DMS153 (cell line): ENCODE measurements around the gene ATP2C2.
A peak's percentile ranks its signal among the peaks of the same experiment; 100 is the strongest.
"Not testable (repeated sequence)": the region's sequence is repeated elsewhere in the genome, so short reads cannot be mapped to it uniquely, and the experiment has no call there.

ENCODE experiments used
- DNase-seq: peaks from one replicate; lab custom pipeline; 2025; lab: John Stamatoyannopoulos, UW

Gene ATP2C2

GRCh38 chr16:84341528-84342295, 26.6 kb upstream of the ATP2C2 start:
- DNase-seq: no peak

DNA sequence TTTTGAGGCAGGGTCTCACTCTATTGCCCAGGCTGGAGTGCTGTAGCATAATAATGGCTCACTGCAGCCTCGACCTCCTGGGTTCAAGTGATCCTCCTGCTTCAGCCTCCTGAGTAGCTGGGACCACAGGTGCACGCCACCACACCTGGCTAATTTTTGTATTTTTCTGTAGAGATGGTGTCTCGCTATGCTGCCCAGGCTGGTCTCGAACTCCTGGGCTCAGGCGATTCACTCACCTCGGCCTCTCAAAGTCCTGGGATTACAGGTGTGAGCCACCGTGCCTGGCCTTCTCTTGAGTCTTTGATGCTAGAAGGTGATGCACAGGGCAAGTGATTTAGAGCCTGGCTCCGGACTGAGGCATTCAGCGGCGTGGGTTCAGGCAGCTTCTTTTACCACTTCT, 24.5 kb upstream of the ATP2C2 start:
- DNase-seq: not testable (repeated sequence)

DNA sequence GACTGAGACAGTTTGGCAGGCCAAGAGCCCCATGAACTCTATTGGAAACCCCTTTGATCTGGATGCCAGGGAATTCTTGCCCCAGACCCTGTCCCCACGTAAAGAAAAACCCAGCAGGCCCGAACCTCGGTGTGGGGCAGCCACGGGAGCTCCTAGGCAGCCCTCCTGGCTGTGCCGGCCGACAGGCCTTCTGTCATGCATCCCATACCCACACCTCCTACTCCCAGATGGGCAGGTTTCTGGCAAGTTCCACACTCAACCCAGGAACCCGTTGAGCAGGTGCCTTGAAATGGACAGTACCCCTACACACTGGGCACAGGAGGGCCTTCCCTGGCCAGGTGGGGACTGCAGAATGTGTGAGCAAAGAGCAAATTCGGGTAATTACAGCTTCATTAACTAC, 23.6 kb upstream of the ATP2C2 start:
- DNase-seq: no peak

- DNase-seq: no peak
Measured at GRCh38 chr16:84347161-84347560, 21.2 kb upstream of the ATP2C2 start.

GRCh38 chr16:84348386-84348888, 19.9 kb upstream of the ATP2C2 start:
- no peak for DNase-seq

- no peak for DNase-seq
Measured at GRCh38 chr16:84349862-84350684, 18.3 kb upstream of the ATP2C2 start.

GRCh38 chr16:84350685-84351400, 17.5 kb upstream of the ATP2C2 start:
- no peak for DNase-seq

- no peak for DNase-seq
Measured at GRCh38 chr16:84351630-84352029, 16.7 kb upstream of the ATP2C2 start.

GRCh38 chr16:84354306-84354705, 14.0 kb upstream of the ATP2C2 start:
- no peak for DNase-seq

DNA sequence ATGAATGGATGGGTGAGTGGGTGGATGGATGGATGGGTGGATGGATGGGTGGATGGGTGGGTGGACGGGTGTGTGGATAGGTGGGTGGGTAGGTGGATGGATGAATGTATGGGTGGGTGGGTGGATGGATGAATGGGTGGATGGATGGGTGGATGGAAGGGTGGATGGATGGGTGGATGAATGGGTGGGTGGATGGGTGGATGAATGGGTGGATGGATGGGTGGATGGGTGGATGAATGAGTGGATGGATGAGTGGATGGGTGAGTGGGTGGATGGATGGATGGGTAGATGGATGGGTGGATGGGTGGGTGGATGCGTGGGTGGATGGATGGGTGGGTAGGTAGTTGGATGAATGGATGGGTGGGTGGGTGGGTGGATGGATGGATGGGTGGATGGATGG, 13.2 kb upstream of the ATP2C2 start:
- no peak for DNase-seq

GRCh38 chr16:84356176-84356575, 12.2 kb upstream of the ATP2C2 start:
- DNase-seq: no peak

- no peak for DNase-seq
Measured at GRCh38 chr16:84356591-84357116, 11.7 kb upstream of the ATP2C2 start.

- DNase-seq: no peak
Measured at GRCh38 chr16:84357191-84357651, 11.1 kb upstream of the ATP2C2 start.

DNA sequence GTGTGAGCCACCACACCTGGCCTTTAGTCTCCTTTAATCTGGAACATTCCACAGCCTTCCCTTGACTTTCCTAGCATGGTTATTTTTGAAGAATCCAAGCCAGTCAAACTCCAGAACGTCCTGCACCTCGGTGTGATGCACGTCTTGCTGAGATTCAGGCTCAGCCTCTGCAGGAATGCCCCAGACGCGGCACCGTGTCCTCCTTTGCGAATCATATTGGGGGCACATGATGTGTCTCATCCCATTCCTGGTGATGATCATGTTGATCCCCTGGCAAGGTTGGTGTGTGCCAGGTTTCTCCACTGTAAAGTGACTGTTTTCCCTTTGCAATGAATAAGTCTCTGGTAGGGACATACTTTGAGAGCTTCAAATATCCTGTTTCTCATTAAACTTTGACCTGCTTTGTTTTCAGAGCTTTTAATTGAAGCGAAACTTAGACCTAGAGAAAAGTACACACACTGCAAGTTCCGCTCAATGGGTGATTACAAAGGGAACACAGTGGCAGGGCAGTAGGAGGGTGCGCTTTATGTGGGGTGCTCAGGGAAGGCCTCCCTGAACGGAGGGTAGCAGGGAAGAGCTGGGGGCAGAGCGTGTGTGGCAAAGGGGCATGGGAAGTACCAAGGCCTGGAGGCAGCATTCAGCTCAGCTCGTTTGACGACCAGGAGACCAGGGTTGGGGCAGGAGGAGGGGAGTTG, 9.6 kb upstream of the ATP2C2 start:
- DNase-seq: no peak

DNA sequence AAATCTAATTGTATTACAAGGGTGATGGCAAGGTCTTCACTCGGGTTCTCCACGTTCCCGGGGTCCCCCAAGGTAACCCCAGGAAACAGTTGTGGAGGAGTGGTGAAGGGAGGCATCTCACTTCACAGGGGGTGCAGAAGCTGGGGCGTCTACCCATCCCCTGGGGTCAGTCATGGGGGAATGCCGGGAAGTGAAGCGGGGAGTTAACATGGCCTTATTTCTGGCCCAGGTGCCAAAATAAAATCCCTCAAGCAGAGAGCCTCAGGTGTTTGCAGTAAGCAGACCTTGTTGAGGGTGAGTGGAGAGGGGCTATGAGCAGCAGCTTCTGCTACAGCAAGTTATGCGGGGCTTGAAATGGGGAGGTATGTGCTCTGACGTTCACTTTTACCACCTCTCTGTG, 9.0 kb upstream of the ATP2C2 start:
- no peak for DNase-seq

DNA sequence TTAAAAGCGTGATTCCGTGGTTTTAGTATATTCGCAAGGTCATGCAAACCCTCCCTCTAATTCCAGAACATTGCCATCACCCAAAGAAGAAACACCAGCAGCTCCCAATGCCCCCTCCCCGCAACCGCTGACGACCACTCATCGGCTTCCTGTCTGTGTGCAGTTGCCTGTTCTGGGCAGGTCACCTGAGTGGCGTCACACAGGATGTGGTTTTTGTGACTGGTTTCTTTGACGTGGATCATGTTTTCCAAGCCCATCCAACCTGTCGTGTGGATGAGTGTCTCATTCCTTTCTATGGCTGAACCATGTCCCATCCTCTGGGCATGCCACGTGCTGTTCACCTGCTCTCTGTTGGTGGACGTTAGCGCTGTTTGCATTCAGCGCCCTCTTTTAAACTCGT, 8.2 kb upstream of the ATP2C2 start:
- DNase-seq: no peak

GRCh38 chr16:84360748-84361147, 7.6 kb upstream of the ATP2C2 start:
- DNase-seq: no peak

GRCh38 chr16:84361546-84361945, 6.8 kb upstream of the ATP2C2 start:
- DNase-seq: no peak

- peak; percentile 78 for DNase-seq
Measured at GRCh38 chr16:84362471-84362941, 5.8 kb upstream of the ATP2C2 start.

DNA sequence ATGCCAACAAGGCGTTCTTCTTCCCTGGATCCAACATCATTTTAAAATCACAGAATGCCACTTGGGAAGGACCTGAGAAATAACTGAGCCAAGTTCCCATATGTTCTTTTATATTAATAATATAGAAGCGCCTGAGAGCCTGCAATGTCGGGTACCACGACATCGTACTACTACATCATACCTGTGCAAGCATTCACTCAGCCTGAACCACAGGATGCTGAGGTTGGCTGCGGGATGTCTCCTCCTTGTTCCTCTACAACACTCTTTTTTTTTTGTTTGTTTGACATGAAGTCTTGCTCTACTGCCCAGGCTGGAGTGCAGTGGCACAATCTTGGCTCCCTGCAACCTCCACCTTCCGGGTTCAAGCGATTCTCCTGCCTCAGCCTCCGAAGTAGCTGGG, 2.1 kb upstream of the ATP2C2 start:
- no peak for DNase-seq

- DNase-seq: peak; percentile 25
Measured at GRCh38 chr16:84367297-84367680, 1.0 kb upstream of the ATP2C2 start.
